Pons (tissue), 1 donor: ENCODE measurements around the gene MROH2A.

ENCODE experiments used
- DNase-seq: peaks from one replicate; pipeline ENCODE4 v3.0.0-alpha.2; 2016; ENCODE audit warnings: low spot score

The MROH2A gene

GRCh38 chr2:233818639-233819621, 40.8 kb downstream of the MROH2A start:
- no peak for DNase-seq

DNA sequence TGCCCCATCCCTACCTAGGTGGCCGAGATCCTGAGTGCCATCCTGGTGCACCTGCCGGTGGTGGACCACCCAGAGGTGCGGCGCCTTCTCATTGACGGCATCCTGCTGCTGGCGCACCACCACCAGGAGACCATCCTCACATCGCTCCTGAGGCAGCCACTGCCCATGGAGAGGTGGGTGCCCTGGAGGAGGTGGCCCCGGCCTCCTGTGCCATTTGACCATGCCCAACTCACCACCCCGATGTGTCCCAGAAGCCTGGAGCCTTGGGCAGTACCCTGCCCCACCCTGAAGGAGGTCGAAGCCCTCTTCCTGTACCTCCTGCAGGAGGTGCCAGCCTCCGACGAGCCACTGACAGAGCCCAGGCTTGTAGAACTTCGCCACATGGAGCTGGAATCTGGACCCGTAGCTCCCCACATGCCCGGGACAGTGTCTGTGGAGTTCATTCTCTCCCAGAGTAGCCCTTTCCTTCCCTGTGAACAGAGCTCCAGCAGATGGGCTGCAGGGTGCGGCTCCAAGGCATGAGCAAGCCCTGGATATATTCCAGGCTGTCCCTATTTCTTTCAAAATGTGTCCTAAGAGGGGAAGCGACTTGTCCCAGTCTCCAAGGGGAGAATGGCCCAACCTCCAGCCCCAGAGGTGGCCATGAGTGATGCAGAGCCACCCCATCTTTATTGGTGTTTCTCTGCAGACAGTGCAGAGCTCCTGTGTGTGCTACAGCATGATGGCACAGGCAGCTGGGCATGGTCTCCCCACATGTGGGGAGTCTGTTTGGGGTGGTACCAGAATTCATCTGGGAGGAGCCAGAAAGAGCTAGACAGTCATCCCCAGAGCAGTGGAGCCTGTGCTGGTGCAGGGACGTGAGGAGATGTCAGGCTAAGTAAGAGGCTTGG, 42.0 kb downstream of the MROH2A start:
- no peak for DNase-seq

GRCh38 chr2:233820774-233821105, 42.6 kb downstream of the MROH2A start:
- no peak for DNase-seq

DNA sequence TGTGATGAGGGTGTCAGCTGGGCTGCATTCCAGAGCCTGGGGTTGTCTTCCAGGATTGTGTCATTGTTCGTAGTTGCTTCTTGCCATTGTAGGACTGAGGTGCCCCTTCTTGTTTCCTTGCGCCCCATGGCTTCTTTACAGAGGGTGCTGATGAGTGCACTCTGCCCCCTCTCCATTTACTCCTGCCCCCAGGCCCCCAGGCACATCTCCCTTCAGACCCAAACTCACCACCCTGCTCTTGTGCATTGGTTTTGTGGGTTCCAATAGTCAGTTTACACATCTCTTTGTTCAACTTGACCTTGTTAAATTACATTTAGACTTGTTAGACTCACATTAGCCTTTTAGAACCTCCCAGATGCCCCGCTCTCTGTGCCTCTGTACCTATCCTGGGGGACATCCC, 43.1 kb downstream of the MROH2A start:
- no peak for DNase-seq

GRCh38 chr2:233821709-233822100, 43.6 kb downstream of the MROH2A start:
- DNase-seq: no peak

DNA sequence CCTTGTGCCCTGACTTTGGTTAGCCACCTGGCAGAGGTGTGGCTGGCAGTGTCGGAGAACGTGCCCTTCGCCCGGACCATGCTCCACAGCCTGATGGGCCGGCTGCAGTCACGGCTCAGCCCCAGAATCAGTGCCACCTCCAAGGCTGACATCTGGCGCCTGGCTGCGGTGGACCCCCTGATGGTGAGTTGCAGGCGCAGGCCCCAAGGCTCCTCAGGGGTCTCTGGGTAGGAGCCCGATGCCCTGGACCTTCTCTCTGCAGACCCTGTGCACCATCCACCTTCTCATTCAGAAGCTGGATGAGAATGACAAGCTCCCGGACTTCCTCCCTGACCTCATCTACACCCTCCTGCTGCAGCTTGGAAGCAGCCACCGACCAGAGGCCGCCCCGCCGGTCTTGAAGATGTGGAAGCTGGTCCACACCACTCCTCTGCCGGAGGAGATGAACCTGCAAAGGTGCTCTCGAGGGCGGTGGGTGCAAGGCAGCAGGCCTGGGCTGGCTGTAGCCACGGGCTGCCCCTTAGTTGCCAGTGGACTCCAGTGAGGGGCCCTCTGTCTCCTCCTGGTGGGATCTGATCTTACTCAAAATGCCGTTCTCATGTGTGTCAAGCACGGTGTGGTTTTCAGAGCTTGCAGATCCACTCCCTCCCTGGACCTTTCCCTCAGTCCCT, 44.1 kb downstream of the MROH2A start:
- DNase-seq: no peak

- DNase-seq: no peak
Measured at GRCh38 chr2:233822781-233823730, 44.9 kb downstream of the MROH2A start.

DNA sequence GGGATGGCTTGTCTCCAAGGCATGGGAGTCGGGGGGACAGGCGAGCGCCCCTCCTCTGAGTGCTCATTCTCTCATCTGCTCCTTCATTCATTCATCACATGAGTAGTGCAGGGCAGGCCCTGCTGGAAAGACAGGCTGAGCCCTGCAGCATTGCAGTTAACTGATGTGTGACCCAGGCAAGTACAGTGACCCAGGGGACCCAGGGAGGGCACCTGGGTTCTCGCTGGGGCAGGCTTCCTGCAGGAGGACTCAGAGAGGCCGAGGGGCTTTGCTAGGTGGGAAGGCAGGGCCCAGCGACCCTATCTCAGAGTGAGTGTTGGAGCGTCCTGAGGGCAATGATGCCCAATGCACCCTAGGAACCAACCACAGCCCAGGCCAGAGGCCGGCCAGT, 45.6 kb downstream of the MROH2A start:
- no peak for DNase-seq

DNA sequence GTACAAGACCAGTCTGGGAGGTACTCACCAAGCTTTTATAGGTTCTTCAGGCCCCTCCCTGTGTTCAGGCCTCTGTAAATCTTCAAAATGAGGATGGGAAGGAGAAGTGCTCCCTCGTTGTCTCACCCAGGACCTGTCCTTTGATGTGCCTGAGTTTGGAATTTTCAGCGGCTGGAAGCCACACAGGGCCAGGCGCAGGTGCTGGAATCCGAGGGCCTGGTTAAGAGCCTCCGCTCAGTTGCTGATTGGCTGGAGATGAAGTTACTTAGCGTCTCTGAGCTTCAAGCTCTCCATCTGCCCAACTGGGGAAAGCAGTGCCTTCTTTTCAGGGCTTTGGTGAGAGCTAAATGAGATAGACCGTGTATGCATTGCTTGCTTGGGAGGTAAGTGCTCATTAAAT, 46.2 kb downstream of the MROH2A start:
- no peak for DNase-seq

DNA sequence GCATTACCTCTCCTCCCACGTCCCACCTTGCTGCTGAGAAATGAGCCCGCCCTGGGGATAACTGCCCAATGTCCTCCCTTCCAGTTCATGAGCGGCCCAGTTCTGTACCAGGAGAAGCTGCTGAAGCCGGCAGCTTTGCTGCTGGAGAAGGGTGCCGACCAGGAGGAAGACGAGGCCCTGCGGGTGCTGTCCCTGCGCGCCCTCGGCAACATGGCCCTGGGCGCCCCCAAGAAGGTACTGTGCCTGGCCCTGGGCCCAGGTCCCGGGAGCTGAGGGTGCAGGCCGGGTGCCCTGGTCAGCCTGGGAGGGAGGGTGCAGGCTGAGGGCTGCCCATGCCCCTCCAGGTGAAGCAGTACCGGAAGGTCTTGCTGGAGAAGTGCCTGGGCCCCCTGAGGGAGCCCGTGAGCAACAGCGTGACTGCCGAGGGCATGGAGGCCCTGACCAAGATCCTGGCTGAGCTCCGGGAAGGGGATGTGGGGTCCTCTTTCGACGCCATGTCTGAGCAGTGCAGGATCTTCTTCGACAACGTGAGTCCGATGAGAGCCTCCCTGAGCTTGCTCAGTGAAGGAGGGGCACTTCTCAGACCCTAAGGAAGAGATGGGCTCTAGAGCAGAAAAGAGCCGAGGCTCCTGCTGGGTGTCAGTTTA, 50.5 kb downstream of the MROH2A start:
- DNase-seq: no peak

DNA sequence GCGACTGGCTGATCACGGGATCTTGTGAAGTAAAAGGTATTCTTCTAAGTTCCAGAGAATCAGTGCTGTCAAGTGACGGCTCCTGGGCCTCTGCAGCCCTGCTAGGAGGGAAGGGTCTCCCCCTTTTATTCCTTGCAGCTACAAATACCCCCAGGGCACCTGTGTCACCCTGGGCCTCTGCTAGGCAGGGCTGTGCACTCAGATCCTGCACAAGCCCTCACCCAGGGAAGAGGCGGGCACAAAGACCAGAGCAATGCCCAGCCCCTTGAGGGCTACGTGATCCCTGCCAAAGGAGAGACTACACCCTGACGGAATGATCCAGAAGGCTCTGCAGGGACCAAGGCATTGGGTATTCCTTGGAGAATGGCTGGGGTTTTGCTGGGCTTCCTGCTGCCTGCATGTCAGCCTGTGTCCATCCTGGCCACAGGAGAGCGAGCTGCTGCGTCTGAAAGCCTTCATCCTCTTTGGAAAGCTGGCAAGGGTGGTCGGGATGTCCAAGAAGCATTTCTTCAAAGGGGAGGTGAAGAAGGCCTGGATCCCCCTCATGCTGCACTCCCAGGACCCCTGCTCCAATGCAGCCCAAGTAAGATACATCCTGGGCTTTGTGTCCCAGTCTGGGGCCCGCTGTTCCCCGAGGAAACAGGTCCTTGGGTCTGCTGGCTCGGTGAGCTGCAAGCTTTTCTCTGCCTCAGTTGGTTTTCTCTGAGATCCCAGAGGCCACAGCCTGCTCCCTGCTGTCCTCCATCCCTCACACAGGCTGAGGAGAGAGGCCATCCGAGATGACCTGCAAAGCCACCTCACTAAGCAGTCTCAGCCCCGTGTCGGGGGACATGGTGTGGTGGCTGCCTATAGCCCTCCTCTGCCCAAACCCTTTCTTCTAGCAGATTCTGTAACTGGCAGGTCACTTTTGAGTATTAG, 51.3 kb downstream of the MROH2A start:
- DNase-seq: no peak

DNA sequence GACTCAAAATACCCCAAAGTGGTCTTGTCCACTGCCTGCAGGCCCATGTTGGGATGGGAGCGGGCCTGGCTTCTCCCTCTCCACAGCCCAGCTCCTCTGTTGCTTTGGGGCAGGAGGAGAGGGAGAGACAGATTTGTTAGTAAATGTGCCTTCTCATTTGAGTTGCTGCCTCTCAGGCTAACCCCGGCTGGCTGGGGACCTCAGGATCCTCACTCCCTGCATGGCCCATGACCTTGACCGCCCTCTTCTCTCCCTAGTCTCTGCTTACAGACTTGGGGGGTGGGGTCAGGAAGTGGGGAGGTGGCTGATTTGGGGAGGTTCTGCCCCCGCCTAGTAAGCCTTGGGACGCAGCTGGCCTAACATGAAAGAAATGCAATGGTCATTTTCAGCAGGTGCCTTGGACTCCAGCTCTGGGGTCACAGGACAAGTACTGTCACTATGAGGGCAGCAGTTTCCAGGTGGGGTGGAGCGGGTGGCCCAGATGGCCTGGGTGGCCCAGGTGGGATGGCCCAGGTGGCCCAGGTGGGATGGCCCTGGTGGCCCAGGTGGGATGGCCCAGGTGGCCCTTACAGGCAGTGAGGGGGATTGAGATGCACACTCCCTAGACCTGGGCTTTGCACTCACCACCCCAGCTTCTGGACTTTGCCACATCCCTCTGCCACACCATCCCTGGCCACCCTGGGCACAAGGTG, 52.1 kb downstream of the MROH2A start:
- DNase-seq: no peak

GRCh38 chr2:233831011-233831721, 53.0 kb downstream of the MROH2A start:
- DNase-seq: no peak

DNA sequence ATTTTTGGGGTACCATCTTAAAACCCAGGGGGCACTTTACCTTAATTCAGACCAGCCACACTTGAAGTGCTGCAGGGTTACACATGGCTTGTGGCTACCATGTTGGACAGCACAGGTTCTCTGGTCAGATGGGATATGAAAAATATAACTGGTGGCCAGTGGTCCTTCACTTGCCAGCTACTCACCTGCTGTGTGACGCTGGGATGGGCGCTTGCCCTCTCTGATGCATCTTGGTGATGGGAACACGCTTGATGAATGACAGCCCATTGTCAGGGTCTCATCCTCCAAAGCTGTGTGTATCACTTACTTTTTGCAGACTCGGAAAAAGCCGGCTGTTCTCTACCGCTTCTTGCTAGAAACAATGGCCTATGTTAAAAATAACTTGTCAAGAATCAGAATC, 53.7 kb downstream of the MROH2A start:
- DNase-seq: no peak

DNA sequence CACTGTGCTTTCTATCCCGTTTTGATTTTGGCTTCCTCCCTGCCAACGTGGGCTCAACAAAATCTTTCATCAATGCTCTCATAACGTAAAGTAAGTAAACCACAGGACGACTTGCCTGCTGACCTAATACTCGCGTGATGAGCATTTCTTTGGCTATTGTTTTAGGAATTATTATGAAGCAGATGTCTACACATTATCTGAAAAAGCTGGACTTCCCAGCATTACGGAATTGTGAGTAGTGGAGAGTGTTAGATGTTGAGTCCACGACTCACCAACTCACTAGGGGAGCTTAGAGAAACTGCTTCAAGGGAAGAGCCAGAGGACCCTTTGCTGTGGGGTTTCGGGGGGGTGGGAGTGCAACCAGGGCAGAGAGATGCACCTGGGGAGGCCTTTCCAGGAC, 54.3 kb downstream of the MROH2A start:
- DNase-seq: no peak

DNA sequence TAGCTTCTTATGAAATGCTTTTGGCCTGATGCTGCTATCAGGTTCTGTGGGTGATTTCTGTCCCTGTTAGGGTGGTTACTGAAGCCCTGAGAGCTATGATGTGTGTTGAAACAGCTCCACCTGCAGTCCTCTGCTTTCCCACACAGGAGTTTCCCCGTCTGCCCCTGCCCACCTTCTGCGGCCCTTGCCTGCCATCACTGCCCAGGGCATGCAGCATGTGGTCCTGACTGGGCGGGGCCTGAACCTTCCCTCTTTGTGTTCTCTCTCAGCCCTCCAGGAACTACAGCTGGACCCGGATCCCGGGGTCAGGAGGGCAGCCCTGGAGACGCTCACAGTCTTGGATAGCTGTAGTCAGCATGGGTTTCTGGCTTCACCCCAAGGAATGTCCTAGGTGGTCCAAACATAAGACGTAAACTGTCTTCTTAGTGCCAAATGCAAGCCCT, 54.8 kb downstream of the MROH2A start:
- no peak for DNase-seq

- no peak for DNase-seq
Measured at GRCh38 chr2:233833345-233833744, 55.2 kb downstream of the MROH2A start.
